Cardiac fibroblast (primary cell): Measurements from ENCODE around the gene INO80B.
A peak's percentile ranks its signal among the peaks of the same experiment; 100 is the strongest.
"Not testable (repeated sequence)": the region's sequence is repeated elsewhere in the genome, so short reads cannot be mapped to it uniquely, and the experiment has no call there.

Experiments
- DNase-seq, 2 donors: peaks; one replicate each; pipeline versions ENCODE4 v3.0.0 to v3.0.0-alpha.2; 2010; ENCODE audit warnings: low read depth in 2 of 2
- H3K4me3 ChIP-seq, 2 donors: replicated peaks in 1 of 2; 1 replicate in 1 of 2; 2 replicates in 1 of 2; pipeline ENCODE4 v1.5.1; 2011; ENCODE audit warnings: low read depth in 2 of 2, low read length in 2 of 2, mild to moderate bottlenecking in 2 of 2, moderate library complexity in 1 of 2
- CTCF ChIP-seq: IDR thresholded peaks from one replicate; pipeline ENCODE4 v1.5.1; 2011; ENCODE audit warnings: low read depth, mild to moderate bottlenecking, low read length, inconsistent platforms

Gene INO80B

GRCh38 chr2:74415762-74416395 lies 39.0 kb upstream of the INO80B start:
- TF ChIP-seq CTCF, result no peak
- peak overlapping the region in 1 of 2 donors; percentile 41 for H3K4me3 ChIP-seq
- DNase-seq, result no peak

- no peak for DNase-seq
- no peak for TF ChIP-seq CTCF
- H3K4me3 ChIP-seq, result no peak overlapping the region
Observed at GRCh38 chr2:74416778-74417177, 38.1 kb upstream of the INO80B start.

GRCh38 chr2:74417197-74417596 lies 37.7 kb upstream of the INO80B start:
- TF ChIP-seq CTCF, result no peak
- DNase-seq, result no peak
- H3K4me3 ChIP-seq, result no peak overlapping the region

GRCh38 chr2:74417763-74418162 lies 37.1 kb upstream of the INO80B start:
- no peak overlapping the region for H3K4me3 ChIP-seq
- no peak for DNase-seq
- no peak for TF ChIP-seq CTCF

GRCh38 chr2:74418312-74418711 lies 36.6 kb upstream of the INO80B start:
- TF ChIP-seq CTCF, result no peak

GRCh38 chr2:74419345-74419744 lies 35.5 kb upstream of the INO80B start:
- TF ChIP-seq CTCF, result no peak
- DNase-seq, result no peak

More at GRCh38 chr2:74418312-74418711, 36.6 kb upstream of the INO80B start:
- peak in 1 of 2 donors; percentile 11 for DNase-seq
- no peak overlapping the region for H3K4me3 ChIP-seq

DNA sequence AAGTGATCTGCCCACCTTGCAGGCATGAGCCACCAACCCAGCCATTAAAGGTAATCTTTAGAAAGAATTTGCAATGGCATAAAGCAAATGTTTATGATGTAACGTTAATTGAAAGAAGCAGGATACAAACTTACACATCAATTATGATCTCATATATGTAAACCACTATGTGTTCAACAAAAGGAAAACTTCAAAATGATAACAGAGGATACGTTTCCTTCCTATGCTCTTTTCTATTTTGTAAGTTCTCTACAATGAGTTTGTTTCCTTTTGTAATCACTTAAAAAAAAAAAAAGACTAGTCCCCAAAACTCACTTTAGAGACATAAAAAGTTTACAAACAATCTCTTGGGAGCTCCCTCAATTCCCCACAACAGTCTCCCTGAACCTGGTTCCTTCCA lies 34.9 kb upstream of the INO80B start:
- TF ChIP-seq CTCF, result no peak
- no peak for DNase-seq
- no peak overlapping the region for H3K4me3 ChIP-seq

More at GRCh38 chr2:74419345-74419744, 35.5 kb upstream of the INO80B start:
- H3K4me3 ChIP-seq, result no peak overlapping the region

GRCh38 chr2:74420443-74421103 lies 34.3 kb upstream of the INO80B start:
- DNase-seq, H3K4me3 ChIP-seq: not testable (repeated sequence)
